GM21390 (cell line): Measurements from ENCODE around the gene DMC1.

ENCODE experiments used
- ATAC-seq: cut with Tn5 transposase; IDR thresholded peaks from one replicate; pipeline ENCODE4 v1.9.1; 2021; ENCODE audit not compliant: unreplicated experiment

Gene DMC1

DNA sequence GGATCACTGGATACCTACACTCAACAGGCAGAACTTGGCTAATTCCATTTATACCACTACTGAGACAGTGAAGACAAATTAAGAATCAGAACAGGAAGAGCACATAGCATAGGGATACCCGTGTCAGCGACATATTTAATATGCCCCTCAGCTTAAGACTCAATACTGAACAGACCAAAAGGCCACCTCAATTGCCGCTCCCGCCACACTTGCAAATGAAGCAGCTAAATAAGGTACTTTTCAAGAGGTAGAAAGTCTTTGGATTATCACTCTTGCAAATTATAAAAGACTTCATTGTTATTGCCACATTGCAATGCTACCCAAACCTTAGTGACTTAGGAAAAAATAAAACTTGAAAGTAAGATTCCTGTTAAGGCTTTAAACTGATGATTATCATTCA is 67.0 kb downstream of the DMC1 start:
- ATAC-seq, result no peak

DNA sequence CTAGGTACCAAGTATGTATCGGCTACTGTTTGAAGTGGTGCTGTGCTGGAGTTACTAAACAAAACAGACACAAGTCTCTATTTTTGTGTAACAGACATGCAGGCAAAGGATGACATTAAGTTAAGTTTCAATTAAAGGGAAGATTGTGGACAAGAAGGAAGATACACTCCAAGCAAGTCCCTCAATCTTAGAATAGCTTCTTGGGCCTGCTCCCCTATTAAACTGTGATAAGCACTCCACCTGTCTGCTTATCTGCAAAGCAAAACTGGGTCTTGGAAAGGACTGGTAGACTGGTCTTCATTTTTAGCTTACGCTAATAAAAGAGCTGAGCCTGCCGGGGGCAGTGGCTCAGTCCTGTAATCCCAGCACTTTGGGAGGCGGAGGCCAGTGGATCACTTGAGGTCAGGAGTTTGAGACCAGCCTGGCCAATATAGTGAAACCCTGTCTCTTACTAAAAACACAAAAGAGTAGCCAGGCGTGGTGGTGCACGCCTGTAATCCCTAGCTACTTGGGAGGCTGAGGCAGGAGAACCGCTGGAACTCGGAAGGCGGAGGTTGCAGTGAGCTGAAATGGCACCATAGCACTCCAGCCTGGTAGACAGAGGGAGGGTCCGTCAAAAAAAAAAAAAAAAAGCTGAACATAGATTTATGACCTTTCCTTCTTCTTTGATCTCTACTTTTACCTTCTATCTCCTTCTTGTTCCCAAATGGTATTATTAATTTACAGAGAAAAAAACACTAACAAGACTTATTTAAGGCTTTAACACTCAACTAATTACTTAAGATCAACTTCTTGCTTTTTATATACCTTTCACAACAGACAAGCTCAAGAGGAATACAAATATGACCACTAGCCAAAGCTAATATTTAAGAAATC is 67.9 kb downstream of the DMC1 start:
- ATAC-seq, result no peak

DNA sequence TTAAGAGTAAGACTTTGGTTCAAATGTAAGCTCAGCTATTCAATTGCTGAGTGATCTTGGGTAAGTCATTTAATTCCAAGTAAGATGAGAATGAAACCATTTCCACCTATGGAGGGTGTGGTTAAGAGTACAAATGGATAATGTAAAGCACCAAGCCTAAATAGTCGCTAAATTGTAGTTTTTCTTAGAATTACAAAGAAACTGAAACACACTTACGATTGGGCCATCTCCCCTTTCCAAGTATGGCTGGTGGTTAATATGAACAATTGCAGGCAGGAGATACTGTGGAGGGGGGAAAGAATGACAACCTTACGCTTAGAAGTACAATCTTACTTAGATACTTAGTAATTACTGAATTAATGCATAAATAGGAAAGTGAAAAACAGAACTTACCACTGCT is 72.1 kb downstream of the DMC1 start:
- ATAC-seq, result no peak

DNA sequence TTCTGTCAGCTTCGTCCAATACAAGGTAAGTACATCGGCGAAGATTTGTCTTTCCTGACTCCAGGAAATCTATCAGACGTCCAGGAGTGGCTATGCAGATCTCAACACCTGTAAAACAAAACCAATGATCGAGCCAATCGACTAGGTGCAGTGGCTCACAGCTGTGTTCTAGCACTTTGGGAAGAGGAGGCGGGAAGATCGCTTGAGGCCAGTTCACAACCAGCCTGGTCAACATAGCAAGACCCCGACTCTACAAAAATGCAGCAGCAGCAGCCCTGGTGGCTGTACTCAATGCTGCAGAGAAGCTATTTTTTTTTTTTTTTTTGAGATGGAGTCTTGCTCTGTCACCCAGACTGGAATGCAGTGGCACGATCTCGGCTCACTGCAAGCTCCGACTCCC is 75.0 kb downstream of the DMC1 start:
- no peak for ATAC-seq

DNA sequence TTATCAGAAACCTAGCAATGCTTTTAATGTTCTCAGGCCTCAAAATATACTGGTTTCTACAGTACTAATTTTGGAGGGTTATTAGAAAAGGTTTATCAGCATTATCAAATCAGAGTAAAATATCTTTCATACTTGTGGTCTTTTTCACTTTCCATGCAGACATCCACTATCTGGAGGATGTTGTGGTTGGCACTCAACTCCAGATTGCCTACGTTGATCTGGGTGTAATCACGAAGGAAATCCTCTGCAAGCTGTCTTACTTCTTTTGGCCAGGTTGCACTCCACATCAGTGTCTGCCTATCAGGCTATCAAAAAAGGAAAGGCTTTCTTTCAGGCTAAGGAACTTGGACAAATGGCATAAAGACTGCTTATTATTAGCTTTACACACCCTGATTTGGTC is 75.5 kb downstream of the DMC1 start:
- no peak for ATAC-seq

DNA sequence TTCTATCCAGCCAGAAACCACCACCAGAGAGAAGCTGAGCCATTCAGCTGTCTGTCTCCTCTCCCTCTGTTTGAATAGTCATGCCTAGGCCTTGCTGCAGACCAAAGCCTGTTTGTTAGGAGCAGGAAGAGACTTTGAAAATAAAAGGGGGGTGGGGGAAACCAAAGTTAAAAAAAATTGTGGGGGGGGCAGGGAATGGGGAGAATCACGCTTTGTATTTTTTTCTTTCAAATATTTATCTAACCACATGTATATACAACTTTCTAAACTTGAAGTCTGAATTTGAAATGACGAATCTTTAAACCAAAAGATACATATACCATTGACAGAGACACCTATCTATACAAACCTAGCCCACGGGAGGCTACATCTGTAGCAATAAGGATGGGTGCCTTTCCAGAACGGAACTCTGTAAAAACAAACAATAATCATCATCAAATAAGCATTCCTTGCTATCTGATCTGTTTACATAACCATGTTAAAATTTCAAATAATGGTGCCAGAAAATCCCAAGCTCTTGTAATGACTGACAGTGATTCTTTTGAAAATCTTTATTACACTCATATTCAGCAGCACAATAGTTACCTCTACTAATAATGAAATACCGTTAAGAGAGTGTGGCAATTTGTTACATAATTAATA is 78.2 kb downstream of the DMC1 start:
- ATAC-seq, result no peak

DNA sequence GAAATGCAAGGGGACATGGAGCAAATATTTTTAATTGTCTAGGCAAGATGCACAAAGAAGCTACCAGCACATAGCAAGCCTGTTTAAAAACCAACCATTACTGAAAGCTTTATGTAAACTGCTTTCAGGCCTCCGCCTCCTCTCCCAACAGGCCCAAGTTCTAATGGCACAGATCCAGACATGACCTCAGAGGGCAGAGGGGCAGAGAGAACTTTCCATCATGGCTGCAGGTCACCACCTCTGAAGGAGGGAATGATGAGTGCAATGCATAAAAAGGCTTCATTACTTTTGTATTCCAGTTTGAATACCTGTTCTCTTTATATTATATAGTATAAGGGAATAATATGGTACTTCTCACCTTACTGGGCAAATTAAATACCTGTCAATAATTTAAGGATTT is 79.1 kb downstream of the DMC1 start:
- ATAC-seq, result no peak

DNA sequence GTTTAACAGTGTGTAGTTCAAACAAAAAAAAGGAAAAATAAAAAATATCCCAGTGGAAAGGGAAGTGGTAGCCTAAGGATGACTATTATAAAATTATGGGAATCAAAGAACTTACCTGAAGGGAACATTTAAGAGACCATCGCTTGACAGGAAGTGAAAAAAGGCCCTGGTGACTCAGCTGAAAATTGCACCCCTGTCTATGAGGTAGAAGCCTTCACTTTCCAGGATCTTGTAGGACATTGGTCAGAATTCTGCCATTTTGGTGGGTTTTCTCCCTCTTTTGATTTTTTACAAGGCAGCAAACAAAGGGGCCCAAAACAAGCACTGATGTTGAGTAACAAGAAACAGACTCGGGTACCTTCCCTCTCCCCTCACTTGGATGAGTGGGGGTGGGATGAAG is 79.5 kb downstream of the DMC1 start:
- no peak for ATAC-seq

DNA sequence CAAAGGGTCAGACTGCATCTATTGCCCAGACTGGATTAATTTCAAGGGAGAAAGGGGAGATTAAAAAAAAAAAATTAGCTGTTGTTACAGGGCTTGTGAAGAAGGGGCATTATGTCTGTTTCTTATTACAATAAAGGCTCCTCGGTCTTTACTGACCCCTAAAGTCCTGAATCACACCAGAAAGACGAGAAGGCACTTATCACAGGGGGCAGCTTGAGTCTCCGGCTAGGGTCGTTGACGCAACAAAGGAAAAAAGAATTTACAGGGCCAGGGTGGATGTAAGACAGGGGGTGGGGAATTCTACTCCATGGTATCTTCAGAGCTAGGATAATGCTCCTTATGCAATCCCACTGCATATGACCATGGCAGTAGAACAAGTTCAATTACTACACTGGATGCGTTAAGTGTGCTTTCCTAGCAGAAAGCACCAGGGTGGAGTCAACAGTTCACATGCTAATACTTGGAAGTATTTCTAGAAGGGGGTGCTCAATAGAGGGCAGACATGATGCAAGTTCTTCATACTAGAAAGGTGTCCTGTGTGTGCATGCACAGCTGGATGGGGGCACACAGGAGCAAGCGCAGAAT is 80.3 kb downstream of the DMC1 start:
- ATAC-seq, result no peak

DNA sequence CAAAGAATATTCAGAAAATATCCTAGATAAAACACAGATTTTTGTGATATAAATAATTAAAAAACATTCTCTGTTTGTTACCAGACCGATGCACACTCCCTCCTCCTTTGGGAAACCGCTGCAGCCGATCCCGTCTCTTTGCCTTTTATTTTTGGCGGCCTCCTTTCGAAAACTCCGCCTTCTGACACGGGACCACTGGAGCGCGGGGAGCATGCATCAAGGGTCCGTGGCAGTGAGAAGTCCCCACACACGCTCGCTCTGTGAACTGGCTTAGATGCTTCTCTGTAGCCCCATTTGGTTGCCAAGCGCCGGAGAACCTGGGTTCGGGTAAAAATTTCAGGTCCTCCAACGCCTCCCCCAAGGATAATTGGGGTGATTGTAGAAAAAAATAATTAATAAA is 80.8 kb downstream of the DMC1 start:
- no peak for ATAC-seq

DNA sequence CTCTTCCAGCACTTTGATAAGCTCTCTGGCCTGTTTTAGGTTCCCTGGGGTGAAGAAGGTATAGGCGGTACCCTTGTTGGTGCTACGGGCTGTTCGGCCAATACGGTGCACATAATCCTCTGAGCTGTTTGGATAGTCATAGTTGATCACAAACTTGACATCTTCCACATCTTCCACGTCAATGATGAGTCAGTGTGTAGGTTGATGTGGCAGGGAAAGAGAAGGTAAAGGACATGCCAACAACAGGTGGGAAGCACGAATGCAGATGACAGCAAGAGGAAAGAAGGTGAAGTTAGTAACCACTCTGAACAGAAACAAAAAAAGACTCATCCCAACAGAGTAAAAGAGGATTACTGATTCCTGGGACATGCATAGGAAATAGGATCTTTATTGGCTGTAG is 82.0 kb downstream of the DMC1 start:
- ATAC-seq, result no peak

DNA sequence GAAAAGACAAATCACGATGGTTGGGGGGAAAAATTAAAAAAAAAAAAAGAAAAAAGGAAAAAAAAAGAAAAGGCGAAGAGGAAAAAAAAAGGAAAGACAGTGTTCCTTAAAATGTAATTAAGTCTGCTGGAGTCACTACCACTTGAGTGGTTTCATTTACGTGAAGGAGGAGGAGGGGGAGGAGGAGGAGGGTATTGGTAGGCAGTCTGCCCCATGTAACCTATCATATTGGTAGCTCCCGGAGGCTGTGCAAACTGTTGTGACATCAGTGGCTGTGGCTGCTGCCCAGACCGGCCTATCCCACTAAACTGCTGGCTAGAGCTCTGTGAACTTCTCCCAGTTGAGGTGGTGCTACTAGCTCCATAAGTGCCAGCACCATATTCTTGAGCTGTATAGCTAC is 84.2 kb downstream of the DMC1 start:
- ATAC-seq, result no peak

DNA sequence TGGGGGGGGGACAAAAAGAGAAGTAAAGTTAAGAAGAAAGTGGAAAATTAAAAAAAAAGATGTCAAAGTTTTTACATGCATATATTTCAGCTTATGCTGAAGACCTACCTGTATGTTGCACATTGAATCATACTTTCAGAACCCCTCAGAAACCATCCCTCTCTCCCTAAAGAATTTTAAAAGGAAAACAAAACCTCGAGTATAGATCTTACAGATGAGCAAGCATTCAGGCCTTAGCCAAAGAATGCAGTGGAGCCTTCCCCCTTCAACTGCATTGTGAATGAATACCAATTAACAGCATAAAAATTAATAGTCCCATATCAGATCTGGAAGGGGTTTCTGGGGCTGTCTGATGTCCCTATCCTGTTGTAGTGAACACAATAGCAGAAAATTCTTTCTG is 85.7 kb downstream of the DMC1 start:
- ATAC-seq, result no peak

DNA sequence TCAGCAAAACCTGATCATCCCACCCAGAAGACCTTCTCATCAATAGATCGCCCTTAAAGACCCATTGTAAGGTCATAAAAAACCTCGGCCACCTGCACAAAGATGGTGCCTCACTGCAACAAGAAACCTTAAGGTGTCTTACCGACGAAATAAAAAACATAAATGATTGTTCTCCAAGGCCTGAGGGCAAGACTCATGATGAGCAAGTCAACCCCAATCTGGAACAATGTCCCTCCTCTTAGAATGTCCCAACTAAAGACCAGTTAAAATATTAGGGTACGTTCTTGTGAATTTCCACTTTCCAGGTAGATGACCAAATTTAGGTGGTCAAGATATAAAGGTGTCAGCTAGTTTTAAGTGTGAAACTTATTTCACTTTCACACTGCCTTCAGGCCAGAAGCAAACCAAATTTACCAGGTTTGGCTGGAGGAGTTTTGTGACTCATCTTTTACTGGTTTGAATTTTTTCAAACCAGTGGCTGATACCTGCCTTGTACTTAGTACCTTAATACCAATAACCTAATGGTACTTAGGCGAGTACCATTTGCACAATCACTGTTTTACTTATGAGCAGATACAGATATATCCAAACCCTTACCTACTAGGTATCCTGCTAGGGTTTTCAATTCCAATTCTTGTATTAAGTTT is 87.2 kb downstream of the DMC1 start:
- ATAC-seq, result no peak

DNA sequence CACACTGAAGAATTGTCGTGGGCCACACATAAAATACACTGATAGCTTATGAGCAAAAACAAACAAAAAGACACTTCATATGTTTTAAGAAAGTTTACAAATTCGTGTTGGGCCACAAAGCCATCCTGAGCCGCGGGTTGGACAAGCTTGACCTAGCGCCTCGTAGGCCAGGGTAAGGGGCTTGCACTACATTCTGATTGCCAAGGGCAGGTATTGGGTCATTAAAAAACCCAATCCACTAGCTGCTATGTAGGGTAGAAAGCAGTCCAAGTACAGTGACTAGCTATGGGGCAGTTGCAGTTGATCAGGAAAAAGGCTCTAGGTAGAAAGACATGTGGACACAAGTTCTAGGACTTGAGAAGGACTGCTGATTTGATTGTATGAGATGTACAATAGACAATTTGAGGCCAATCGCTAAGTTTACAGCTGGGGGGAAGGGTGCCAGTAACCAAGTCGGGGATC is 88.1 kb downstream of the DMC1 start:
- no peak for ATAC-seq

DNA sequence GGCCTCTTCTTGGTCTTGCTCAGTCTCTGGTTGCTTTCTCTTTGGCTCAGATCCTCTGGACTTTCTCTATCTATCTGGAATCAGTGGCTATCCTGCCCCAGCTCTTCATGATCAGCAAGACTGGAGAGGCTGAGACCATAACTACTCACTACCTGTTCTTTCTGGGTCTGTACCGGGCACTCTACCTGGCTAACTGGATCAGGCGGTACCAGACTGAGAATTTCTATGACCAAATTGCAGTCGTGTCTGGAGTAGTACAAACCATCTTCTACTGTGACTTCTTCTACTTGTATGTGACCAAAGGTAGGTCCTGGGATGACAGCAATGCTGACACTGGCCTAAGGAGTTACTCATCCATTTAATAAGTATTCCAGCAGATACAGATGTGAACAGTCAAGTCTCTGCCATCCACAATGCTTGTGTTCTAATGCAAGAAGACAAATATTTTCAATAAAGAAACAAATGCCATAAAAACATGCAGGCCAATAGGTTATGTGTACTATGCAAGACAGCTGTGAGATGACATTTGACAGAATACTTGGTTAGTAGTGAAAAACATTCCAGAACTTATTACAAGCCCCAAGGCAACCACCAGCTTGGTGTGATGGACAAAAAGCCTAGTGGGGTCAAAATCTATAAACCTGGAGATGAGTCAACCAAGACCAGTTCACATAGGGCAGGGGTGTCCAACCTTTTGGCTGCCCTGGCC is 88.7 kb downstream of the DMC1 start:
- no peak for ATAC-seq

DNA sequence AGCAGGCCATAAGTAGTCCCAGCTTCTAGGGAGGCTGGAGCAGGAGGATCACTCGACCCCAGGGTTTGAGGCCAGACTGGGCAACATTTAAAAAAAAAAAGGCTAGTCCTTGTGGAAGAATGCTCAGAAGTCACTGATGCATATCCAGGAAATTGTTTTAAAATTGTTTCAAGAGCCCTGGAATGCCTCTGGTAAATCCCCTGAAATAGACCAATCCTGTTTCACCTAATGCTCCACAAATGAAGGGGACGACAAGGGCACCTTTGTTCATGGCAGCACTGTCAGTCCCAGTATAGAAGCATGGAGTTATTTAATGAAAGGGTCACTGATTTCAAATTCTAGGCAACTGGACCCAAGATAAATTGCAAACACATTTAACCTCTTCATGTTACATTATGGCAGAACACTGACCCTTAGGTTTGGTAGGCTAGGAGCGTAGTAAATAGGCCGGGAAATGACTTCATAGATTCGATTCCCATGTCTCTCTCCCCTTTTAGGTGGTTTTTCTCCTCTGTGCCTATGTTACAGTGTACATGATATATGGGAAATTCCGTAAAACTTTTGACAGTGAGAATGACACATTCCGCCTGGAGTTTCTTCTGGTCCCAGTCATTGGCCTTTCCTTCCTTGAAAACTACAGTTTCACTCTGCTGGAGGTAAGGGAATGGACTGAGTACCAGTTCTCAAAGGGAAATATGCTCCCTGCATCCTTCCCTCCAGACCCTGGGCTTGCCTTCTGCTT is 90.7 kb downstream of the DMC1 start:
- no peak for ATAC-seq

DNA sequence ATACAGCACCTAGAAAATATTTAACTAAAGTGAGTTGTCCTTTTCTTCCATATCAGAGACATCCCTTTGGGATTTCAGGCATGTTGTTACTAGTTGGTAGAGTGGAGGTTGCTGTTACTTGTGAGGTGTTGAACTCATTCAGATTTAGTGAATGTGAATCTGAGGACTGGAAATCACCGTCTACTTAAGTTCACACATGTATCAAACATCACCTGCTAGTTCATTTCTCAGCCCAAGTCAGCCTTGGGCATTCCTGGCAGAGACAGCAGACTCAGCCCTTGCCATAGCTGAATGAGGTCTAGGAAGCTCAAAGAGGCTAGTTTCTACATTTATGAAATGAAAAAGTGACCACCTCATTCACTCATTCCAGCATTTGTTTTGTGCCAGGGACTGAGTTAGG is 92.4 kb downstream of the DMC1 start:
- ATAC-seq, result no peak

DNA sequence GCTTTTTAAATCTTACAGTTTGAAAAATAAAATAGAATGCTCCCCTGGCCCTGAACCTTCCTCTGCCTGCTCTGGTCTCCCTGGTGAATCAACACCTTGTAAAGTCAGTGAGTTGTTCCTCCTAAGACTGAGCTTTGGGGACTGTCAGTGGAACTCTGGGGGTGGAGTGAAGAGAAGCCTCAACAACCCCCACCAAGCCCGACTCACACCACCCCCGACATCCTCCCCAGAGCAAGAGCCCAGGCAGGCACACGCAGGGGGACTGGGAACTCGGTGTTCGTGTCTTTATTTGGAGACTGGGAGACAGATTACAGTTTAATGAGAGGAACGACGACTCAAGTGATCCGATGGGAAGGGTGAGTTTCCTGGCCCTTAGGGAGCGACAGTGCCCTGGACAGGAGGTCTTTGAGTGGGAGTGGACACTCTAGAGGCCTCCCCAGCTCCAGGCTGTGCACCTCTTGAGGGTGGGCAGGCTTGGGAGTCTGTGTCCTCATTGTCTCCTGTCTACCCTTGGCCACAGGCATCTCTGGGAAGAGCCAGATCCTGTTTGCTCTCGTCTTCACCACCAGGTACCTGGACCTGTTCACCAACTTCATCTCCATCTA is 95.9 kb downstream of the DMC1 start:
- ATAC-seq, result no peak

DNA sequence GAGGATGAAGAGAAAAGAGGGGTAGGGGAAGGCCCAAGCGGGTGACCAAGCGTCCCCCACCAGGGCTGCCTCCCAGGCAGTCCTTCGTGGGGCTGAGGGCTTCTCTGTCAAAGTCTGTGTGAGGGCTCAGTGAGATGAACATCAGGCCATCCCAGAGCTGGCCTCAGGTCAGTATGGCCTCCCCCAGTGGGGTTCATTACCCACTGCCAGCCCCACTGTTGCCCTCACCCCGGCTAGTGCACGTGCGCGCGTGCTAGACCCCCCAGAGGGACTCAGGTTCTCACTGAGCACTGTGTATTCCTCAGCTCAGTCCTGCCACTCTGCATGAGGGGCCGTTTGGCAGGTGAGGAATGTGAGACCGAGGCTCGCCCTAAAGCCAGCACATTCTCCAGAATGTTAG is 98.7 kb downstream of the DMC1 start:
- no peak for ATAC-seq
